ENCODE measurements around the gene NTN3.

NTN3 gene

DNA sequence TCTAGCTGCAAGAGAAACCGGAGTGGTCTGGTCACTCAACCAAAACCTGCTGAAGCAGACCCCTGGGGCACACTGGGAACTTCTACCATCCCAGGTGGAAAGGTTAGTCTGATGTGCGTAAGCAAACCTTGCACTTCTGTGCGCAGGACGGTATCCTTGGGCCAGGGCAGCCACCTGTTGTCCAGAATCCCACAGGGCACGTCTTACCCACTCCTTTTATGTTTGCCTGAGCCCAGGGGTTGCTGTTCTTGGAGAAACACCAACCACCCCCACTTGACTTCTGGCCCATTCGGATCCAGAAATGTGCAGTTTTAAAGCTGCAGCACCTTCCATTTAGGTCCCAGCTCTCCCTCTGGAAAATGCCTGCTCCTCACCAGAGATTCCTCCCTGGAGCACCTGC, 22.5 kb downstream of the NTN3 start:
- no peak for DNase-seq
- H3F3A ChIP-seq (ENCODE audit: insufficient read depth, low read length): no peaks in the 10 kb centered on the region
- H4K20me1 ChIP-seq (ENCODE audit: insufficient read depth, low read length): no peaks in the 10 kb centered on the region
- no peaks in the 10 kb centered on the region for H3K36me3 ChIP-seq (replicated peaks; ENCODE audit: insufficient read depth, low read length)
- H2AFZ ChIP-seq (ENCODE audit: low read length): no peak overlapping the region
- no peak overlapping the region for H3K4me3 ChIP-seq (ENCODE audit: low read length)
- H3K27me3 ChIP-seq (replicated peaks; ENCODE audit: insufficient read depth, low read length): no peaks in the 10 kb centered on the region
- H3K9me3 ChIP-seq (replicated peaks; ENCODE audit: insufficient read depth, low read length): no peaks in the 10 kb centered on the region
- H3K4me2 ChIP-seq (ENCODE audit: low read depth, low read length): no peak overlapping the region
- H3K9ac ChIP-seq (ENCODE audit: low read length): no peak overlapping the region
- TF ChIP-seq EZH2 (optimal IDR thresholded peaks at IDR 0.05; ENCODE audit: low read depth, low read length) (no peak), CTCF (IDR thresholded peaks at IDR 0.05; ENCODE audit: low read length) (no peak), EZH2phosphoT487 (IDR thresholded peaks at IDR 0.05; ENCODE audit: low read length) (no peak)
- H3K79me2 ChIP-seq (ENCODE audit: low read length): no peaks in the 10 kb centered on the region
- no peaks in the 10 kb centered on the region for H3K4me1 ChIP-seq (ENCODE audit: low read length)
- H3K27ac ChIP-seq (ENCODE audit: low read length): no peak overlapping the region
- no peaks in the 10 kb centered on the region for H3K9me2 ChIP-seq (replicated peaks; ENCODE audit: insufficient read depth, low read length)

DNA sequence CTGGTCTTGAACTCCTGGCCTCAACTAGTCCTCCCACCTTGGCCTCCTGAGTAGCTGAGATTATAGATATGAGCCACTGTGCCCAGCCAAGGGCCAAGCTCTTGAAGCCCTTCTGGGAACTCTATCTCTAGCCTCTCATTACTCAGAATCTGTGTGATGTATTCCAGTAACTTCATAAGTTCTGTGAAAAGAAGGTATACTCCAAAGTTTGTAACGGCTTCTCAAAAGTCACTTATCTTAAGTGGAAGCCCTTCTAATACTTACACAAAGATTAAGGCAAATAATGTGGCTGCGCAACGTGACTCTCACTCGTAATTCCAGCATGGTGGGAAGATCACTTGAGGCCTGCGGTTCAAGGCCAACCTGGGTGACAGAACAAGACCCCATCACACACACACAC, 23.5 kb downstream of the NTN3 start:
- Histone ChIP-seq H2AFZ (ENCODE audit: low read length) (no peak overlapping the region), H3K4me1 (ENCODE audit: low read length) (no peaks in the 10 kb centered on the region), H3K36me3 (replicated peaks; ENCODE audit: insufficient read depth, low read length) (no peaks in the 10 kb centered on the region), H3K27ac (ENCODE audit: low read length) (no peak overlapping the region), H3K79me2 (ENCODE audit: low read length) (no peaks in the 10 kb centered on the region), H3F3A (ENCODE audit: insufficient read depth, low read length) (no peaks in the 10 kb centered on the region), H3K4me2 (ENCODE audit: low read depth, low read length) (no peak overlapping the region), H3K4me3 (ENCODE audit: low read length) (no peak overlapping the region), H3K9me3 (replicated peaks; ENCODE audit: insufficient read depth, low read length) (no peaks in the 10 kb centered on the region), H4K20me1 (ENCODE audit: insufficient read depth, low read length) (no peaks in the 10 kb centered on the region), H3K9ac (ENCODE audit: low read length) (no peak overlapping the region), H3K27me3 (replicated peaks; ENCODE audit: insufficient read depth, low read length) (no peaks in the 10 kb centered on the region), H3K9me2 (replicated peaks; ENCODE audit: insufficient read depth, low read length) (no peaks in the 10 kb centered on the region)
- TF ChIP-seq EZH2phosphoT487 (IDR thresholded peaks at IDR 0.05; ENCODE audit: low read length): no peak
- TF ChIP-seq CTCF (IDR thresholded peaks at IDR 0.05; ENCODE audit: low read length): no peak
- TF ChIP-seq EZH2 (optimal IDR thresholded peaks at IDR 0.05; ENCODE audit: low read depth, low read length): no peak
- DNase-seq: no peak

- Histone ChIP-seq H3K4me2 (ENCODE audit: low read depth, low read length) (no peak overlapping the region), H2AFZ (ENCODE audit: low read length) (no peak overlapping the region), H3K9ac (ENCODE audit: low read length) (no peak overlapping the region), H3K9me3 (replicated peaks; ENCODE audit: insufficient read depth, low read length) (no peaks in the 10 kb centered on the region), H3K4me1 (ENCODE audit: low read length) (no peaks in the 10 kb centered on the region), H3K27me3 (replicated peaks; ENCODE audit: insufficient read depth, low read length) (no peaks in the 10 kb centered on the region), H4K20me1 (ENCODE audit: insufficient read depth, low read length) (no peaks in the 10 kb centered on the region), H3K79me2 (ENCODE audit: low read length) (no peaks in the 10 kb centered on the region), H3F3A (ENCODE audit: insufficient read depth, low read length) (no peaks in the 10 kb centered on the region), H3K27ac (ENCODE audit: low read length) (no peak overlapping the region), H3K9me2 (replicated peaks; ENCODE audit: insufficient read depth, low read length) (no peaks in the 10 kb centered on the region), H3K36me3 (replicated peaks; ENCODE audit: insufficient read depth, low read length) (no peaks in the 10 kb centered on the region), H3K4me3 (ENCODE audit: low read length) (no peak overlapping the region)
- TF ChIP-seq EZH2phosphoT487 (IDR thresholded peaks at IDR 0.05; ENCODE audit: low read length) (no peak), EZH2 (optimal IDR thresholded peaks at IDR 0.05; ENCODE audit: low read depth, low read length) (no peak), CTCF (IDR thresholded peaks at IDR 0.05; ENCODE audit: low read length) (no peak)
- DNase-seq: no peak
Observed at GRCh38 chr16:2495041-2495440, 23.9 kb downstream of the NTN3 start.

Measured in MM.1S (cell line).